ENCODE data around the gene VSIG4.
"Not testable (repeated sequence)": the region's sequence is repeated elsewhere in the genome, so short reads cannot be mapped to it uniquely, and the experiment has no call there.

The VSIG4 gene

GRCh38 chrX:66007851-66008250, 32.0 kb downstream of the VSIG4 start:
- no peak for DNase-seq

GRCh38 chrX:66005830-66006449, 33.9 kb downstream of the VSIG4 start:
- no peak for DNase-seq

DNA sequence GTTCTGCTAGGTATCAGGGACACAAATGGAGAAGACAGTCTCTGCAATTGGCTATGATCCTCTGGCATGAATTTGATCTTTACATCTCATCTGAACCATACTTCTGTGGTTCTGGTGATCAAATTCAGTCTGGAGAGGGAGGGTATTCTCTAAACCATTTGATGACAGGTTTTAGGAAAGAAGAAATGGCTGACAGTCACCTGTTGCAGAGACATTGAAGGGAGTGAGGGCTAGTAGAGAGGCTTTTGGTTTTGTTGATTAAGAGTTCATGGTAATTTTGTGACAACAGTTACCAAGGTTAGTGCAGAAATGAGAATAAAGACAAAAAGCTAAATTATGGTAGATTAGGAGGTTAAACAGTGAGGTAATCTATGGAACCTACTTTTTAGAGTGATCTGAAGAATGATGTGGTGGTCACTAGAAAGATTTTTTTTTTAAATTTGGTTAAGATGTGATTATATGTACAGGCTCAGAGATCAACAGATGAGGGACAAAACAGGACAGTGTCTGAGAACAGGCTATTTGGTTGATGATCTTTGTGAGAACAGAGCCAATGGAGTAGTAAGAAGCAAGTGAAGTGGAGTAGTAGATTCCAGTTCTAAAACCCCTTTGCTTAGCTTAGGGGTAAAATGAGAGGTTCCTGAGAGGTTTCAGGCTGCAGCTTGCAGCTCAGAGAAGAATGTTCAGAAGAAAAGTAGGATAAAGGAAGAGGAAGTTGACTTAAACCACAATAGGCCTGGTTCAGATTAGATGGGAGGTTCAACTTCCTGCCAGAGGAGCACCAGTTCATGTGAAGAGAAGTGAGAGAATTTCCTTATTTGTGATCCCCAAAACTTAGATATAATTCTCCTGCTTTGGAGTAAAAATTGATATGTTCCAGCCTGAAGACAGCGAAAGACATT, 34.7 kb downstream of the VSIG4 start:
- no peak for DNase-seq

DNA sequence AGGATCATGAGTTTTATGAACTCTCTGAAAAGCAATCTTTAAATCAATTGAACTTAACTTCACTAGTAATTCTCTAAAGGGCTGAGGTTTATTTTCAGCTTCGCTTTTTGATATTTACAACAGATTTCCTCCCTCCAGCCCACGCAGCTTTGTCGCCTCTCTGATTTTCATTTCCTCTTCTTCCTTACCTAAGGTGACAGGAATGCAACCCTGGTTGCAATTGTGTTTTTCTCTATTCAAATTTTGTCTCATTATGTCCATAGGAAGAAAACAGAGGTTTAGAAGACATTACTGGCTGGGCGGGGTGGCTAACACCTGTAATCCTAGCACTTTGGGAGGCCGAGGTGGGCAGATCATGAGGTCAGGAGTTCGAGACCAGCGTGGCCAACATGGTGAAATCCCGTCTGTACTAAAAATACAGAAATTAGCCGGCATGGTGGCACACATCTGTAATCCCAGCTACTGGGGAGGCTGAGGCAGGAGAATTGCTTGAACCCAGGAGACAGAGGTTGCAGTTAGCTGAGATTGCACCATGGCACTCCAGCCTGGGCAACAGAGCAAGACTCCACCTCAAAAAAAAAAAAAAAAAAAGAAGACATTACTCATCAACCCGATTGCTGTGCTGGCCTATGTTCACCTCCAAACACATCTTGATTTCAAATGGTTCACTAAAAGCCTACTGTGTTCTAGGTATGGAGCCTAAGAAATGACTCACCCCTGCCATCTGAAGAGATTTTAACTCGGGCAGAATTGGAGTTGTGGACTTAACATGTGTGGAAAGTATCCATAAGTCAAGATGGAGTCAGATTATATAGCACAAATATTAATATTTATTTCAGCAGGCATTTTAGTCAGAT, 36.8 kb downstream of the VSIG4 start:
- DNase-seq: no peak

GRCh38 chrX:66001596-66001995, 38.3 kb downstream of the VSIG4 start:
- DNase-seq: no peak

DNA sequence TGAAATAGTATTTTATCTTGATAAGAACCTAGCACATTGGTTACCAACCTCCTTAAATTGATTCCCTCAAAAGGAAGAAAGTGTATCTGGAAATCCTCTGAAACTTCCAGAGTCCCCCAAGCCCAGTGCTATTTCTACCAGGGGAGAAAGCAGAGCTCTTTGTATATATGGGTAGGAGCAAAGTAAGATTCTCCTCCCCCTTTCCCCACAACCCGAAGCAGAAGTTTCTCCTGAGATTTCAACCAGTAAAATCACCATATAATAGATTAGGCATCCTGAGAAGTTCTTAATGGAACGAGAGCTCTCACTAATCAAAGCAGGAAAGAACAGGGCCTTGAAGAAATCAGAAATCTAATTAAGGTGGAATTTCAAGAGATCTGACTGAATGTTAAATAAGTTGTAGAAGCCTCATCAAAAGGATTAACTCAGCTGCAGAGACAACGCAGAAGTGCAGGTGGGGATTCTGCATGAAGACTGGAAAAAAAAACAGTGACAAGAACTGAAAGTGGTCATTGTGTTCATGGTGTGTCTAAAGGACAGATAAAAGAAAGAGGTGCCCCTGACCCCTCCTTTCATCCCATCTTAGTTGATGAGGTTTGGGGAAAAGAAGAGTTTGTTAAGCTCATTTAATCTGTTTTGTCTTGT, 39.1 kb downstream of the VSIG4 start:
- no peak for DNase-seq

DNA sequence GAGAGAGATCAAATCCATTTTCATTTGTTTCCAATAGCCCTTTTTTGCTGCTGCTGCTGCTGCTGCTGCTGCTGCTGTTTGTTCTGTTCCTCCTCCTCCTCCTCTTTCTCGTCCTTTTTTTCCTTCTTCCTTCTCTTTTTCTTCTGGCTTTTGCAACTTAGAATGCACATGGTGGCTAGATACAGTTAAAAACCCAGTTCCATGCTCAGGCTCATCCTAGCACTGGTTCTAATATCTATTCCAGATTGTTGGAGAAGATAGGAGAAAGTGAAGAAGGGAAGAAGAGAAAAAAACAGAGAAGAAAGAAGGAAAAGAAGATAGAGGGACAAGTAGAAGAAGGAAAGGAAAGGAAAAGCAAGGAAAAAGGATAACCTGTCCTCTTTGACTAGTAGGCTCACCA, 39.7 kb downstream of the VSIG4 start:
- DNase-seq: no peak

DNA sequence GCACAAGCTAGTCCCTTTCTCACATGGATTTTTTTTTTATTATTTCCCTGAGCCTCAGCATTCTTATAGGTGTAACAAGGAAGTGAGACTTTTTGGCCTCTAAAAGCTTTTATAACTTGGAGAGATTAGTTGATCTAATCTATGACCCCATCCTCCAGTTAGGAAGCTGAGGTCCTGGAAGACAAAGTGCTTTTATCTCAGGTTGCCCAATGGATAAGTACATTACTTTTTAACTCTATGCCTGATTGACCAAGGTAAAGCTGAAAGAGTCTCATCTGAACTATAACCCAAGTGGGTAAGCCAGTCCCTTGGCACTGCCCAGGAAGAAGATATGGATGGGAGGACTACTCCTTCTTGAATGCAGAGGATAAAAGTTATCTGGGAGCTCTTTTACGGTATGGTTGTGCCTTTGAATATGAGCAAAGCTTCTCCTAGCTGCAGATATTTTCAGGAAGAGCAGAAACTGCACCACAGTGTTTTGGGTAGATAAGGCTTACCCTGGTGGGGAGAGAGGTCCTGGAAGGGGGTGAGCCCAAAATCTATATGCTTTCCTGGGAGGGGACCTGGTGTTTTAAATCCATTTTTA, 40.2 kb downstream of the VSIG4 start:
- DNase-seq: no peak

GRCh38 chrX:65999029-65999562, 40.8 kb downstream of the VSIG4 start:
- no peak for DNase-seq

GRCh38 chrX:65997978-65998717, 41.7 kb downstream of the VSIG4 start:
- DNase-seq: no peak

DNA sequence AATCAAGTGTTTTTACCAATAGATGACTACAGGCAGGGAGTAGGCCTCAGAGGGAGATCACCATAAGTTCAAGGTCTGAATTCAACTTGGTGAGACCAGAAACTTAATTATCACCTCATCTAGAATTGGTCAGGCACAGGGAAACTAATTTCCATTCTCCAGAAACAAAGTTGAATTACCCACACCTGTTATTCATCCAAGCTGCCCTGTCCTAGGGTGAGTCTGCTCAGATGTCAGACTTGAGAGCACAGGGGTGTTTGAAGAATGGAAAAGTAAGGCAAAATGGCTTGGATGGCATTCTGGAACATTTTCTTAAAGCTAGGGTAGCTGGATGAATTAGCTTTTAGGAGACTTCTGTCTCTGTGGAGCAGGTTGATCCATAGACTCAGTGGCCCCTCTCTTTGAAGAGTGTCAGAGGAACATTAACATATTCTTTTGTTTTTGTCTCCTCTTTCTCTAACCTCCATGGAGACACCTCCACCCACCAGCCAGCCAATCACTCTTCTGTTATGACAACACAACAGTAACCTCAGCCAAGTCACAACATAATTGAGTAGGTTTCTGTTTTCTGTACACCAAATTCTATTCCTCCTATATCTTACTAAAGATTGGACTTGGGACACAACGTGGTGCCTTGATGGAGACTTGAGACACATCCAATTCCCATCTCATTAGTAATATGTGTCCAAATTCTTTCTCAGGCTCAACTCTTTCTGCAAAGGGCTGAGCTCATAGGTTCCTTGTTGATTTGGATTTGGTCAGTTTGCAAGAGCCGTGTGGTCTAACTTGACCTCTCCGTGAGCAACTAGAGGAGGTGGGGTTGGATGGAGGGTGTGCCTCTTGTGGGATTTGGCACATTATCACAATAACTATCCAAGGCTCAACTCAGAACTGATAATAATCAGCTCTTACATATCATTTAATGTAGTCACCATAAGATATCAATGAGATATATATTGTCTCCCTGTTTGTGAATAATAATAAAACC, 45.1 kb downstream of the VSIG4 start:
- DNase-seq: no peak

- no peak for DNase-seq
Observed at GRCh38 chrX:65993915-65994460, 45.9 kb downstream of the VSIG4 start.

- DNase-seq: no peak
Observed at GRCh38 chrX:65993332-65993731, 46.5 kb downstream of the VSIG4 start.

DNA sequence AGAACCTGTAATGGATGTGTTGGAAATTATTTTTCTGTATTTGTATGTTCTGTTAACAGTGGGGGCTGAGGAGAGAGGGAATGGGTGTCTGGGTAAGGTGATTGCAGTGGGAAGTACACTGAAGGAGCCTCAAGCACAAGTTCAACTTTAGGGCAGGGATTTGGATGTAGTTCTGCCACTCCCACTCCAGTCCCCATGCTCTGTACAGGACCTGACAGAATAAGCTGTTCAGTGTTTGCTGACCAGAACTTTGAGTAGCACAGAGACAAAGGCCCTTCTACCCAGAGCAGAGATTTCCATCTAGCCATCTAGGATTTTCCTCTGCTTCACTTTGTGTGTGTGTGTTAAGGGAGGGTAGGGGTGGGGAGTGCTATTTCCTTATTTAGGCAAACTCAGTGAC, 49.2 kb downstream of the VSIG4 start:
- no peak for DNase-seq

GRCh38 chrX:65987811-65988210, 52.1 kb downstream of the VSIG4 start:
- DNase-seq: no peak

- DNase-seq: peak; percentile 27
Observed at GRCh38 chrX:65985922-65986588, 53.8 kb downstream of the VSIG4 start.

DNA sequence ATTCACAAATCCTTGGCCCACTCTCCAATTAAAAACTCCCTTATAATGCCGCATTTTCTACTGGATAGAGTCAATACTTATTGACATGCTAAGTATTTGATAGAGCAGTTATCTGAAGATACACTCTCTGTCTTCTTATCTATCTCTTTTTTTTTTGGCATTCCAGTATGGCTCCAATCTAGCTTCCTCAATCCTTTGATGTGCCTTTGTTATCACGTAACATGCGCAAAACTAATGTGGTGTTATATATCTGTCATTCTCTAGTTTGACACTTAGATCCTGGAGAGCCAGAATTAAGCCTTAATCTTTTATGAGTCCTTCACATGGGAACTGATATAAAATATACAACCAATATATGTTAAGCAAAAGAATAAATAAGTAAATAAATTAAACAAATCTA, 54.7 kb downstream of the VSIG4 start:
- DNase-seq: no peak

- not testable (repeated sequence) for DNase-seq
Observed at GRCh38 chrX:65977161-65977560, 62.7 kb downstream of the VSIG4 start.

GRCh38 chrX:65976161-65976560, 63.7 kb downstream of the VSIG4 start:
- DNase-seq: no peak
